Liver (tissue), 9 donors: ENCODE data around the gene UCP2. TPM values are rescaled to one million over a fixed set of nuclear protein-coding genes. Genes with fewer than 3 reads are reported as not detected.

Source experiments
- DNase-seq: peaks from one replicate; pipeline ENCODE4 v3.0.0-alpha.2; 2017; ENCODE audit warnings: low spot score
- H3K27ac ChIP-seq, 2 donors: one replicate each; pipeline ENCODE4 v1.7.0; 2013; ENCODE audit warnings: inconsistent platforms in 2 of 2, low read length in 2 of 2, control low read depth in 1 of 2, low read depth in 1 of 2, mild to moderate bottlenecking in 1 of 2
- H3K27me3 ChIP-seq, 4 donors: one replicate each; pipeline versions ENCODE4 v1.6.1 to v1.7.0; 2013; ENCODE audit warnings: low read length in 3 of 4, inconsistent platforms in 1 of 4, mild to moderate bottlenecking in 1 of 4, moderate library complexity in 1 of 4; ENCODE audit not compliant: control insufficient read depth in 4 of 4, insufficient read depth in 4 of 4
- H3K36me3 ChIP-seq, 4 donors: one replicate each; pipeline versions ENCODE4 v1.6.1 to v1.7.0; 2013; ENCODE audit warnings: low read length in 3 of 4, mild to moderate bottlenecking in 3 of 4, low read depth in 1 of 4, moderate library complexity in 1 of 4; ENCODE audit not compliant: control insufficient read depth in 4 of 4, insufficient read depth in 3 of 4
- H3K4me1 ChIP-seq, 4 donors: one replicate each; pipeline versions ENCODE4 v1.6.1 to v1.7.0; 2013; ENCODE audit warnings: low read length in 3 of 4, mild to moderate bottlenecking in 3 of 4, moderate library complexity in 1 of 4; ENCODE audit not compliant: control insufficient read depth in 4 of 4, insufficient read depth in 4 of 4
- H3K4me3 ChIP-seq, 3 donors: one replicate each; pipeline versions ENCODE4 v1.6.1 to v1.7.0; 2013; ENCODE audit warnings: low read length in 3 of 3, control low read depth in 1 of 3, low read depth in 1 of 3, mild to moderate bottlenecking in 1 of 3
- H3K9ac ChIP-seq, 2 donors: one replicate each; pipeline ENCODE4 v1.7.0; 2013; ENCODE audit warnings: low read length in 2 of 2, mild to moderate bottlenecking in 2 of 2, moderate library complexity in 2 of 2, control low read depth in 1 of 2, low read depth in 1 of 2
- H3K9me3 ChIP-seq, 4 donors: one replicate each; pipeline versions ENCODE4 v1.6.1 to v1.7.0; 2013; ENCODE audit warnings: low read length in 3 of 4; ENCODE audit not compliant: control insufficient read depth in 4 of 4
- ATF3 ChIP-seq: IDR thresholded peaks from 2 replicates; pipeline ENCODE4 v1.6.1; 2016; ENCODE audit warnings: antibody characterized with exemption
- CTCF ChIP-seq: fragments of 150-350 bp; IDR thresholded peaks from 2 replicates; pipeline ENCODE4 v1.5.1; 2017; ENCODE audit warnings: improper control_type of control experiment, low read depth, low read length; ENCODE audit not compliant: missing input control
- EGR1 ChIP-seq, 2 donors: IDR thresholded peaks; 2 replicates each; pipeline ENCODE4 v1.6.1; 2016 to 2018; ENCODE audit warnings: antibody characterized with exemption in 2 of 2, low read depth in 2 of 2
- FOXA1 ChIP-seq: IDR thresholded peaks from 2 replicates; pipeline ENCODE4 v1.6.1; 2016; ENCODE audit warnings: antibody characterized with exemption
- FOXA2 ChIP-seq: IDR thresholded peaks from 2 replicates; pipeline ENCODE4 v1.6.1; 2016; ENCODE audit warnings: antibody characterized with exemption
- GABPA ChIP-seq, 2 donors: IDR thresholded peaks in 1 of 2; conservative IDR thresholded peaks in 1 of 2; 2 replicates each; pipeline ENCODE4 v1.6.1; 2016; ENCODE audit warnings: antibody characterized with exemption in 2 of 2, mild to moderate bottlenecking in 1 of 2, moderate library complexity in 1 of 2
- HNF4A ChIP-seq, 2 donors: conservative IDR thresholded peaks; 2 replicates each; pipeline ENCODE4 v1.6.1; 2016; ENCODE audit warnings: antibody characterized with exemption in 2 of 2, mild to moderate bottlenecking in 2 of 2
- HNF4G ChIP-seq: IDR thresholded peaks from 2 replicates; pipeline ENCODE4 v1.6.1; 2016; ENCODE audit warnings: antibody characterized with exemption
- JUND ChIP-seq, 2 donors: IDR thresholded peaks; 2 replicates each; pipeline ENCODE4 v1.6.1; 2016; ENCODE audit warnings: antibody characterized with exemption in 2 of 2
- MAX ChIP-seq: IDR thresholded peaks from 2 replicates; pipeline ENCODE4 v1.6.1; 2016; ENCODE audit warnings: antibody characterized with exemption
- NR2F2 ChIP-seq: IDR thresholded peaks from 2 replicates; pipeline ENCODE4 v1.6.1; 2016; ENCODE audit warnings: antibody characterized with exemption
- RAD21 ChIP-seq, 2 donors: IDR thresholded peaks; 2 replicates each; pipeline ENCODE4 v1.6.1; 2016; ENCODE audit warnings: antibody characterized with exemption in 2 of 2, mild to moderate bottlenecking in 2 of 2
- RXRA ChIP-seq, 2 donors: IDR thresholded peaks; 2 replicates each; pipeline ENCODE4 v1.6.1; 2017 to 2018; ENCODE audit warnings: antibody characterized with exemption in 2 of 2, mild to moderate bottlenecking in 1 of 2
- SP1 ChIP-seq: IDR thresholded peaks from 2 replicates; pipeline ENCODE4 v1.6.1; 2018; ENCODE audit warnings: antibody characterized with exemption, mild to moderate bottlenecking
- TAF1 ChIP-seq: conservative IDR thresholded peaks from 2 replicates; pipeline ENCODE4 v1.6.1; 2016; ENCODE audit warnings: antibody characterized with exemption, mild to moderate bottlenecking
- YY1 ChIP-seq: IDR thresholded peaks from 2 replicates; pipeline ENCODE4 v1.6.1; 2016; ENCODE audit warnings: antibody characterized with exemption, mild to moderate bottlenecking
- ZBTB33 ChIP-seq: IDR thresholded peaks from 2 replicates; pipeline ENCODE4 v1.6.1; 2016; ENCODE audit warnings: antibody characterized with exemption
- WGBS: extraction: QIAGEN DNeasy Blood & Tissue Kit; methylation state at CpG from one replicate; pipeline ENCODE4 v1.1.7; 2013; 5-methylcytosine and 5-hydroxymethylcytosine counted together
- polyA plus RNA-seq, 2 donors: library from polyadenylated mRNA; stranded (reverse) in 1 of 2; unstranded in 1 of 2; fragments of 200-250 nt in 1 of 2; fragments of >200 nt in 1 of 2; fragmentation: Nextera tagmentation in 1 of 2; extraction: Ambion mirVana in 1 of 2; gene quantifications; one replicate each; pipeline versions ENCODE4 v1.2.1 to v1.2.3, GENCODE V29; 2013 to 2015
- total RNA-seq, 2 donors: library from RNA; depleted of rRNA; stranded (reverse); fragments of >200 nt; gene quantifications; one replicate each; pipeline ENCODE4 v1.2.3, GENCODE V29; 2014
- TF ChIP-seq, protein P1 (sequence below): IDR thresholded peaks from 2 replicates; pipeline ENCODE4 v1.6.1; 2016; ENCODE audit warnings: antibody characterized with exemption, mild to moderate bottlenecking
- donor health status: healthy.
- donor health status: healthy.
- donor health status: healthy.
- donor health status: healthy.
- donor health status: healthy.

Gene UCP2
- total and polyA plus RNA-seq, 4 donors = 10.4 to 137 (median 13.6) TPM

DNA sequence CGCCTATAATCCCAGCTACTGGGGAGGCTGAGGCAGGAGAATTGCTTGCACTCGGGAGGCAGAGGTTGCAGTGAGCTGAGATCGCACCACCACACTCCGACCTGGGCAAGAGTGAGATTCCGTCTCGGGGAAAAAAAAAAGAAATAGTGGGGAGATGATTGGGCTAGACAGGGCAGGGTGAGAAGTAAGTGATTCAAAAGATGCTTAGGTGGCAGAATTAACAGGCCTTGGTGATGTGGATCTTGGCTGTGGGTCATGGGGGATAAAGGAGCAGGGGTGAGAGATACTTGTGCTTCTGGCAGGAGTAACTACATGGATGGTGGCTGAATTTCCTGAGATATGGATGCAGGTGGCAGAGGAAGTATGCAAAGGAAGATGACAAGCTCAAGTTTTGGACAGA is 39.4 kb upstream of the UCP2 start:
- no peak for TF ChIP-seq RAD21 (IDR thresholded peaks at IDR 0.05)
- TF ChIP-seq RXRA (IDR thresholded peaks at IDR 0.05) = no peak
- TF ChIP-seq FOXA2 = no peak
- no peak for TF ChIP-seq ZBTB33
- no peak for TF ChIP-seq JUND (IDR thresholded peaks at IDR 0.05)
- TF ChIP-seq TAF1 = no peak
- no peak for TF ChIP-seq CTCF
- no peak for TF ChIP-seq YY1
- TF ChIP-seq FOXA1 = no peak
- no peak for TF ChIP-seq HNF4G
- TF ChIP-seq NR2F2 = no peak
- TF ChIP-seq, protein P1, sequence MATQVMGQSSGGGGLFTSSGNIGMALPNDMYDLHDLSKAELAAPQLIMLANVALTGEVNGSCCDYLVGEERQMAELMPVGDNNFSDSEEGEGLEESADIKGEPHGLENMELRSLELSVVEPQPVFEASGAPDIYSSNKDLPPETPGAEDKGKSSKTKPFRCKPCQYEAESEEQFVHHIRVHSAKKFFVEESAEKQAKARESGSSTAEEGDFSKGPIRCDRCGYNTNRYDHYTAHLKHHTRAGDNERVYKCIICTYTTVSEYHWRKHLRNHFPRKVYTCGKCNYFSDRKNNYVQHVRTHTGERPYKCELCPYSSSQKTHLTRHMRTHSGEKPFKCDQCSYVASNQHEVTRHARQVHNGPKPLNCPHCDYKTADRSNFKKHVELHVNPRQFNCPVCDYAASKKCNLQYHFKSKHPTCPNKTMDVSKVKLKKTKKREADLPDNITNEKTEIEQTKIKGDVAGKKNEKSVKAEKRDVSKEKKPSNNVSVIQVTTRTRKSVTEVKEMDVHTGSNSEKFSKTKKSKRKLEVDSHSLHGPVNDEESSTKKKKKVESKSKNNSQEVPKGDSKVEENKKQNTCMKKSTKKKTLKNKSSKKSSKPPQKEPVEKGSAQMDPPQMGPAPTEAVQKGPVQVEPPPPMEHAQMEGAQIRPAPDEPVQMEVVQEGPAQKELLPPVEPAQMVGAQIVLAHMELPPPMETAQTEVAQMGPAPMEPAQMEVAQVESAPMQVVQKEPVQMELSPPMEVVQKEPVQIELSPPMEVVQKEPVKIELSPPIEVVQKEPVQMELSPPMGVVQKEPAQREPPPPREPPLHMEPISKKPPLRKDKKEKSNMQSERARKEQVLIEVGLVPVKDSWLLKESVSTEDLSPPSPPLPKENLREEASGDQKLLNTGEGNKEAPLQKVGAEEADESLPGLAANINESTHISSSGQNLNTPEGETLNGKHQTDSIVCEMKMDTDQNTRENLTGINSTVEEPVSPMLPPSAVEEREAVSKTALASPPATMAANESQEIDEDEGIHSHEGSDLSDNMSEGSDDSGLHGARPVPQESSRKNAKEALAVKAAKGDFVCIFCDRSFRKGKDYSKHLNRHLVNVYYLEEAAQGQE = no peak
- no peak for TF ChIP-seq ATF3
- no peak for TF ChIP-seq HNF4A (conservative IDR thresholded peaks at IDR 0.05)
- no peak for TF ChIP-seq GABPA (IDR thresholded peaks at IDR 0.05 in 1 of 2, conservative IDR thresholded peaks at IDR 0.05 in 1 of 2)
- TF ChIP-seq MAX = no peak
- TF ChIP-seq SP1 = no peak
- TF ChIP-seq EGR1 (IDR thresholded peaks at IDR 0.05; ENCODE audit: low read depth in 2 of 2) = no peak
- no peaks in the 10 kb centered on the region for H3K27me3 ChIP-seq
- 97% methylated on average over 6 of the region's 6 CpGs for WGBS

GRCh38 chr11:74020539-74020938 is 37.9 kb upstream of the UCP2 start:
- Histone ChIP-seq H3K4me1 (peaks cover 15 to 29% (median 22%) of the 10 kb centered on the region in 4 donors), H3K27me3 (no peaks in the 10 kb centered on the region), H3K4me3 (no peak overlapping the region), H3K36me3 (no peaks in the 10 kb centered on the region), H3K9ac (no peak overlapping the region), H3K9me3 (no peaks in the 10 kb centered on the region), H3K27ac (no peak overlapping the region)
- WGBS = 82% methylated on average over 4 of the region's 4 CpGs
- DNase-seq = no peak
- TF ChIP-seq GABPA (IDR thresholded peaks at IDR 0.05 in 1 of 2, conservative IDR thresholded peaks at IDR 0.05 in 1 of 2) = no peak
- no peak for TF ChIP-seq NR2F2
- no peak for TF ChIP-seq MAX
- TF ChIP-seq HNF4G = no peak
- TF ChIP-seq ATF3 = no peak
- TF ChIP-seq TAF1 = no peak
- TF ChIP-seq SP1 = no peak
- TF ChIP-seq, protein P1 = no peak
- TF ChIP-seq EGR1 (IDR thresholded peaks at IDR 0.05; ENCODE audit: low read depth in 2 of 2) = no peak
- TF ChIP-seq ZBTB33 = no peak
- no peak for TF ChIP-seq JUND (IDR thresholded peaks at IDR 0.05)

More for the DNA sequence above, 39.4 kb upstream of the UCP2 start:
- no peak overlapping the region for H3K9ac ChIP-seq
- H3K36me3 ChIP-seq = no peaks in the 10 kb centered on the region
- H3K9me3 ChIP-seq = no peaks in the 10 kb centered on the region
- DNase-seq = no peak
- H3K4me1 ChIP-seq = peaks cover 15 to 29% (median 22%) of the 10 kb centered on the region in 4 donors
- H3K4me3 ChIP-seq = no peak overlapping the region
- H3K27ac ChIP-seq = no peak overlapping the region
